HG03097 (cell line): ENCODE measurements around the gene TNIP3.

Experiments used
- ATAC-seq: cut with Tn5 transposase; IDR thresholded peaks from one replicate; pipeline ENCODE4 v1.9.1; 2021; ENCODE audit not compliant: unreplicated experiment, low FRiP score

Gene TNIP3

DNA sequence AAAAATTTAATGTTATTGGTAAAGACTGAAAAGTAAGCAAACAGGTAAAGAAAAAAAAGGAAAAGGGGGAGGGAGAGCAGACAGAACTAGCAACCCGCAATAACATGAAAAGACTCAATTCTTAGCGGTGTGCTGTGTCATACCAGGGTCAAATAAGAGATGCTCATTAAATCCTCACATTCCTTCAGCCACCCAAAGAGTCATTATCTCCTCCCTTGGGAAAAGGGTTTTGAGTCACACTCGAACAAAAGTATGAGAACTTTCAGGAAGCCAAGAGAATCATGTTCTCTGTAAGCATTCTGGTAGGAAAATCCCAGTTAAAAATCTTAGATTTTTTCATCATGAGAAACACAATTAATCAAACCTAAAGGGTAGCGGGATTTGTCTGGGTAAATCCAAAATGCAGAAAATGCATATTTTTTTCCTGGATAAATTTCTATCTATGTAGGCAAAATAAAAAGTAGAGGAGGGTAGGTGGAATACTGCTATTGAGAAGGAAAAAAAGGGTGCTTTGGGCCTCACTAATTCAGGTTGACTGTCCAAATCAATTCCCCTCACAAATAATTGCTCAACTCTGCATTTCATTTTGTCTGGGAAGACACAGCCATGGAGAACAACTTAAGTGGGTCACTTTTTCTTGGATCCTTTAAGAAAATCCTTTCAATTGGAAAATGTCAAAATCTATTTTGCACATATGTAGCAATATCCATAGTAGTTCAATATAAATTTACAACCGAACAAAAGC lies 23.2 kb downstream of the TNIP3 start:
- ATAC-seq: no peak

DNA sequence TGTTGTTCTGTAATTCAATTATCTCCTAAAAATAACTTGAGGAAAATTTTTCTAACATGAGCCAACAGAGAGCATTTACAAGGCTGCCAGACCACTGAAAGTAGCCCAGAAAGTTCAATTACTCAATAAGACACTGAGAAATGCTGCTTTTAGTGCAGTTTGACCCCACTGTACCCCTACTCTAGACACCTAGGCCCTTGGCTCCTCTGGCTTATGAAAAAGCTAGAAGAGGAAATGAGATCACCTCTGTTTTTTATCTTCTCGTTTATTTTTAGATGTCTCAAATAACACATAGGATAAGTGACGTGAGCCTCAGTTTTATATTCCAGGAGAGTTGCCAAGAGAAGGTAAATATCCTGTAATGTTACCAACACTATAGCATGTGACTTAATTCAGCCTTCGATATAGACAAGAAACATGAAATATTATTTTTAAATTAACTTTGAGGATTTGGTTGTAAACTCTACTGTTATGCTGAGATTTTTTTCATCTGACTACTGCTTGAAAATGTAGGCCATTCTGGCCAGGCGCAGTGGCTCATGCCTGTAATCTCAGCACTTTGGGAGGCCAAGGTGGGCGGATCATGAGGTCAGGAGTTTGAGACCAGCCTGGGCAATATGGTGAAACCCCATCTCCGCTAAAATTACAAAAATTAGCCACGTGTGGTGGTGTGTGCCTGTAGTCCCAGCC lies 24.4 kb downstream of the TNIP3 start:
- no peak for ATAC-seq

GRCh38 chr4:121138039-121138825 lies 25.9 kb downstream of the TNIP3 start:
- no peak for ATAC-seq

GRCh38 chr4:121130326-121130660 lies 33.8 kb downstream of the TNIP3 start:
- no peak for ATAC-seq

GRCh38 chr4:121129606-121130325 lies 34.4 kb downstream of the TNIP3 start:
- no peak for ATAC-seq

- no peak for ATAC-seq
These were observed 37.0 kb downstream of the TNIP3 start for GRCh38 chr4:121127100-121127499.

- no peak for ATAC-seq
These were observed 37.6 kb downstream of the TNIP3 start for GRCh38 chr4:121126449-121127006.

DNA sequence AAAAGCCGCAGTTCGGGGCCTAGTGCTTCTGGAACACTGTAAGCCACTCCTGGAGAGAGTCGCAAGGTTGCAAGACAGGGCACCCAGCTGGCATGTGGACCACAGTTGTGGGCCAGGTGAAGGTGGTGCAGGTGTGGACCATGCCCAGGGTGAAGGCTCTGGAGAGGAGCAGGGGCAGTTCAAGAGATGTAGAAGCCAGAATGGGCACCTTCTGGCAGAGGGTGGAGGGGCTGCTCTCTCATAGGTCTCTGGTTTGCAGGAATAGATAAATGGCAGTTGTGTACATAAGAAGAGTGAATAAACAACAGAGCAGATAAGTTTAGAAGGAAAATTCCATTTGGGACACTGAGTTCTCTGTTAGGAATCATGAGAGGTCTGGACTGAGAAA lies 38.6 kb downstream of the TNIP3 start:
- ATAC-seq: no peak

DNA sequence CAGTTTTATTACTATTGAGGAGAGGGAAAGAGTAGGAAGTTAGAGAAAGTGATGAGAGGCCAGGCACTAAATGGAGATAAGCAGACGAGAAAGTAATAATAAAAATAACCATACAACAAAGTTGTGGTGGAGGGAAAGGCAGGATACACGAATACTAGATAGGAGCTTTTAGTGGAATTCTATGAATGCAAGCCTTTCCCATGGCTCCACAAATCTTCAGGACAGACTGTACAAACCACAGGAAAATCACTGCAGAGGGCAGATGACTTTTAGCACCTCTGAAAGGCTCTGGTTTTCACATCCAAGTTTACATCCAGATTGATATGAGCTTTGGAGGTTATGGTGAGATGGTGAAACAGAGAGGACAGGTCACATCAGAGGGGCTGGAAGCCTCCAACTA lies 41.5 kb downstream of the TNIP3 start:
- no peak for ATAC-seq

DNA sequence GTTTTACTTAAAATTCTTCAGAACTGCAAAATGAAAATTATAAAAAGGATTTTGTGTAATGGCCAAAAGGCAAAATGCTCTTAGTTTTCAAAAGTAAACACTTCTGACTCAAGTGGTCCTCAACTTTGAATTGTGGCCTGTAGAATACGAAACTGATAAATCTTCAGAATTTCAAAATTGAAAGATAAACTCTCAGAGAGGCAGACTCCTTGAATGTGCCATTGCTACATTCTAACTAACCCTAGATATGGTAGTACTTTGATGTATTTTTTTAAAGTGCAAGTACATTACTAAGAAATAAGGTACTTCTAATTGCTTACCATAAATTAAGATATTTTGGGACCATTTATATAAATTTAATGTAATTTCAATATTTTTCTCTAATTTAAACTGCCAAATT lies 44.4 kb downstream of the TNIP3 start:
- ATAC-seq: no peak

GRCh38 chr4:121118344-121118743 lies 45.8 kb downstream of the TNIP3 start:
- ATAC-seq: no peak

GRCh38 chr4:121114756-121115155 lies 49.4 kb downstream of the TNIP3 start:
- no peak for ATAC-seq

DNA sequence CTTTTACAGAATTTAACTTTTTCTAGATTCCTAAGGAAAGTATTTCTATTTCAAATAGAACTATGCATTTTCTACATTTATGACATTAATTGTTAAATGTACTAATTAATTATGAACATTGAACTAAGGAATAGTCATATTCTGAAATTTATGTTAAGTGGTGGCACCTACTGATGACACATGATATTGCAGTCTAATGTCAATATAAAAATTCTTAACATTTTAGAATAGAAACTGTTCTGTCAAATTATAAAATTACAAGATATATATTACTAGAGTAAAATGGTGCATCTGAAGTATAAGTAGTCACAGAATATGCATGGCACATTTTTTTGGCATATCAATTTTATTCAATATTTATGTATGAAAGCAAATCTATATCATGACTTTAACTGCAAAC lies 51.6 kb downstream of the TNIP3 start:
- ATAC-seq: no peak

DNA sequence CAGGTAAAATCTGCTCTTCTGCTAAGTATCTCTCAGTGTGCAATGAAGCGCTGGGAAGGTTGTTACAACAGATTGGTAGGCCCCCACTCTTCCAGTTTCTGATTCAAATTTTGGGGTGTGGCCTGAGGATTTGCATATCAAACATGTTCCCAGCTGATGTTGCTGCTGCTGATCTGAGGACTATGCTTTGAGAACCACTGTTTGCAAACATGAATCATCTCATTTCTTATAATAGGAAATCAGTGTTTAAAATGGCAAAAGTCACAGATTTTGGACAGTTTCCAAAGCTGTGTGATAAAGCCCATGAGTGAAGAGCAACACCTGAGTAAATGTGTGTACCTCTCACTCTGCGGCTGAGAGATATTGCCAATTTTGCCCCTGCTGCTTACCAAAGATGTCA lies 55.6 kb downstream of the TNIP3 start:
- ATAC-seq: no peak

DNA sequence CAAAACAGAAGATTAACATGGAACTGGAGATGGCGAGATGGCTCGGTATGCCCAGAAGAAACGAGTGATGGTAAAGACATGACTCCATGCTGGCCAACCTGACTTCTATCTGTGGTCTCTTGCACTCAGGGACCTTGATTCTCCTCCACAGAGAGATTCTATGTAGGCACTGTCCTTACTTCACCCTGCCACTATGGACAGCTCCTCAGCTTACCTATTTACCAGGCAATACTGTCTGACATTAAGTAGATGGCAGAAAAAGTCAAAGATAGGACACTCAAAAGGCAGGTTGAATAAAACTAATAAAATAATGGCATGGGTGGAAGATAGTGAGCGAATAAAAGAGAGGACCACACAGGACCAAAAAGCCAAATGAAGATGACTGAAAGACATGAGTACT lies 56.6 kb downstream of the TNIP3 start:
- no peak for ATAC-seq

DNA sequence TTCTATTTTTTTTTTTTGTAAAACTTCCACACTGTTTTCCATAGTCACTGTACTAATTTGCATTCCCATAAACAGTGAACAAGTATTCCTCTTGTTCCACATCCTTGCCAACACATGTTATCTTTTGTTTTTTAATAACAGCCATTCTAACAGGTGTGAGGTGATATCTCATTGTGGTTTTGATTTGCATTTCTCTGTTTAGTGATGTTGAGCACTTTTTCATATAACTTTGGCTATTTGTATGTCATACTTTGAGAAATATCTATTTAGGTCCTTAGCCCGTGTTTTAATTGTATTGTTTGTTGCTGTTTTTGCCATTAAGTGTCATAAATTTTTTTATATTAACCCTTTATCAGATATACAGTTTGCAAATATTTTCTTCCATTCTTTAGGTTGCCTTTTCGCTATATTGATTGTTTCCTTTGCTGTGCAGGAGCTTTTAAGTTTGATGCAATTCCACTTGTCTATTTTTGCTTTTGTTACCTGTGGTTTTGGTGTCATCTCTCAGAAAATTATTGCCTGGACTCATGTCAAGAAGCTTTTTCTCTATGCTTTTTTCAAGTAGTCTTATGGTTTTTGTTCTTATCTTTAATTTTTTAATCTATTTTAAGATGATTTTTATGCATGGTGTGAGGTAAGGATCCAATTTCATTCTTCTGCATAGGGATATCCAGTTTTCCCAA lies 63.9 kb downstream of the TNIP3 start:
- ATAC-seq: no peak

DNA sequence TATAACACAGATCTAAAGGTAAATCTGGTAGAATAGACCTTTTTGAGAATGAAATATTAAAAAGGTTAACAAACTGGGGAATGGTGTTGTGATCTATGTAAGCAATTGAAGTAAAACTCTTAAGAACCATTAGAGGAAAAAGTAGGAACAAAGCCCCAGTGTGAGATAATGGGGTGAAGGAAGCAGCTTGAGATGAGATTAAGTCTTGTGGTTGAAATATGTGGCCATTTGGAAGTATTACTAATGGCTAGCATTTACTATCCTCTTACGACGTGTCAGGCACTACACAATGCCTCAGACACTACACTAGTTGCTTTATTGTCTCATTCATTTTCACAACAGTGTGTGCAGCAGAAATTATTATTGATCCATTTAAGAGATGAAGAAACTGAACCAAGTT lies 65.9 kb downstream of the TNIP3 start:
- no peak for ATAC-seq

GRCh38 chr4:121096629-121097028 lies 67.5 kb downstream of the TNIP3 start:
- ATAC-seq: no peak

- no peak for ATAC-seq
These were observed 67.9 kb downstream of the TNIP3 start for GRCh38 chr4:121096191-121096590.

DNA sequence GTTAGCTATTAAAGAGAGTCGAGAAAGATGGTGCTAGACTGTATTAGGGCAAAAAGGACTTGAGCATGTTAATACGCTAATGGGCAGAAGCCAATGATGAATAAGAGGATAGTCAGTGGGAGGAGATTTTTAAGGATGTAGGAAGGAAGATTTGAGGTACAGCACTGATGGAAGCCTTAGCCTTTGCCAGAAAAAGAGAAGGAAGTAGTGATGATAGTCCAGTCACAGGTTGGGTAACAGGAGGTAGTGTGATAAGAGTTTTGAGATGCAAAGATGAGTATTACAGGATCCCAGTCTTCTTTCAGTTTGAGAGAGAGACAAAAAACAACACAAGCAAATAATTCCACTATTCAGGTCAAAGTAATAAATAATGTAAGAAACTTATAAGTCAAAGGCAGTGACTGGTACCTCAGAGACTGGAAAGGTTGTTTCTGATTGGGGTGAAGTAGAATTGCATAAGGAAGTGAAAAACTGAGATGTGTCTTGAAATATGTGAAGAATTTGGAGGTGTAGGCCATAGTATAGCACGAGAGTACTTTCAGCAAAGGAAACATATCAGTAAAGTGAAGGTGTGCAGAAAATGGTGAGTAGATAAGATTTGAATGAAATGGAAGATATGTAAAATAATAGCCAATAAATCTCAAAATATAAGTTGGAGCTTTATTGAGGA lies 69.7 kb downstream of the TNIP3 start:
- no peak for ATAC-seq
